SK-N-SH (cell line): ENCODE data around the gene CDK13. TPM values are rescaled to one million over a fixed set of nuclear protein-coding genes. Genes with fewer than 3 reads are reported as not detected.

ENCODE experiments used
- CTCF ChIA-PET: fragments of 300-600, 350-600 bp; formaldehyde crosslinking; extraction: SDS; loops from one replicate; lab custom pipeline; 2021; lab: Yijun Ruan, JAX
- POLR2A ChIA-PET: fragments of 350-600 bp; sonication (Branson Sonifier 250); formaldehyde crosslinking; extraction: SDS; loops from one replicate; lab custom pipeline; 2020; ENCODE audit warnings: antibody characterized with exemption, inconsistent platforms; lab: Yijun Ruan, JAX
- DNase-seq: peaks from one replicate; pipeline ENCODE4 v3.0.0; 2012
- H2AFZ ChIP-seq: fragments of 200-600 bp; sonication (generic); 2 replicates; pipeline ENCODE4 v1.8.1; 2016; ENCODE audit warnings: antibody characterized with exemption, mild to moderate bottlenecking, low read depth
- H3F3A ChIP-seq: fragments of 200-600 bp; sonication (generic); replicated peaks from 2 replicates; pipeline ENCODE3; 2016; ENCODE audit warnings: antibody characterized with exemption, mild to moderate bottlenecking; ENCODE audit not compliant: insufficient read depth
- H3K27ac ChIP-seq, 2 experiments: fragments of 200-500 bp in 1 of 2; fragments of 200-600 bp in 1 of 2; sonication (Bioruptor generic) in 1 of 2; sonication (generic), shearing (Covaris generic) in 1 of 2; 2 replicates each; pipeline versions ENCODE4 v1.5.1 to v1.6.1; 2014 to 2016; ENCODE audit warnings: low read depth in 2 of 2, inconsistent platforms in 1 of 2, low read length in 1 of 2, mild to moderate bottlenecking in 1 of 2, mixed read lengths in 1 of 2
- H3K27me3 ChIP-seq: fragments of 200-600 bp; sonication (generic), shearing (Covaris generic); 2 replicates; pipeline ENCODE4 v1.6.1; 2016; ENCODE audit warnings: mixed run types; ENCODE audit not compliant: insufficient read depth
- H3K36me3 ChIP-seq, 2 experiments: fragments of 200-500 bp in 1 of 2; fragments of 200-600 bp in 1 of 2; sonication (Bioruptor generic) in 1 of 2; sonication (generic) in 1 of 2; replicated peaks in 1 of 2; 2 replicates each; pipeline versions ENCODE3 to v1.5.1; 2014 to 2016; ENCODE audit warnings: low read length in 1 of 2, mild to moderate bottlenecking in 1 of 2; ENCODE audit not compliant: insufficient read depth in 2 of 2, control insufficient read depth in 1 of 2
- H3K4me1 ChIP-seq, 2 experiments: fragments of 200-500 bp in 1 of 2; fragments of 200-600 bp in 1 of 2; sonication (Bioruptor generic) in 1 of 2; sonication (generic), shearing (Covaris generic) in 1 of 2; 2 replicates each; pipeline versions ENCODE4 v1.5.1 to v1.6.1; 2014 to 2016; ENCODE audit warnings: low read depth in 1 of 2, low read length in 1 of 2, mixed run types in 1 of 2; ENCODE audit not compliant: insufficient read depth in 2 of 2, control insufficient read depth in 1 of 2
- H3K4me2 ChIP-seq: fragments of 200-600 bp; sonication (generic), shearing (Covaris generic); 2 replicates; pipeline ENCODE4 v1.6.1; 2017; ENCODE audit warnings: mixed run types
- H3K4me3 ChIP-seq, 2 experiments: fragments of 200-500 bp in 1 of 2; fragments of 200-600 bp in 1 of 2; sonication (Bioruptor generic) in 1 of 2; sonication (generic), shearing (Covaris generic) in 1 of 2; 2 replicates each; pipeline versions ENCODE4 v1.5.1 to v1.8.1; 2014 to 2016; ENCODE audit warnings: low read depth in 2 of 2, inconsistent platforms in 1 of 2, low read length in 1 of 2, mild to moderate bottlenecking in 1 of 2, mixed read lengths in 1 of 2, moderate library complexity in 1 of 2
- H3K79me2 ChIP-seq: fragments of 200-600 bp; sonication (generic); 2 replicates; pipeline ENCODE4 v1.8.1; 2017; ENCODE audit warnings: mild to moderate bottlenecking; ENCODE audit not compliant: insufficient read depth
- H3K9ac ChIP-seq: fragments of 200-600 bp; sonication (generic); 2 replicates; pipeline ENCODE4 v1.6.1; 2017; ENCODE audit warnings: mixed run types
- H3K9me2 ChIP-seq: fragments of 200-600 bp; sonication (generic); 2 replicates; pipeline ENCODE4 v1.6.1; 2017; ENCODE audit warnings: mixed run types
- H3K9me3 ChIP-seq: fragments of 200-600 bp; sonication (generic); 2 replicates; pipeline ENCODE4 v1.6.1; 2017; ENCODE audit warnings: mixed run types, mild to moderate bottlenecking, moderate library complexity
- H4K20me1 ChIP-seq: fragments of 200-600 bp; sonication (generic); 2 replicates; pipeline ENCODE4 v1.6.1; 2017; ENCODE audit warnings: mild to moderate bottlenecking, mixed run types; ENCODE audit not compliant: insufficient read depth
- ELF1 ChIP-seq: IDR thresholded peaks from 2 replicates; pipeline ENCODE4 v1.4.0; 2012
- FOXJ3 ChIP-seq: sonication (generic); formaldehyde crosslinking; IDR thresholded peaks from 2 replicates; pipeline ENCODE4 v1.5.1; 2020; ENCODE audit warnings: mild to moderate bottlenecking, missing genetic modification reagents
- GABPA ChIP-seq: IDR thresholded peaks from 2 replicates; pipeline ENCODE4 v1.4.0; 2012; ENCODE audit warnings: low read depth, mild to moderate bottlenecking
- GATA2 ChIP-seq: sonication (generic); formaldehyde crosslinking; IDR thresholded peaks from 2 replicates; pipeline ENCODE4 v1.5.0; 2020; ENCODE audit warnings: mild to moderate bottlenecking, missing genetic modification reagents
- JUND ChIP-seq: IDR thresholded peaks from 2 replicates; pipeline ENCODE4 v1.4.0; 2012
- MXI1 ChIP-seq: IDR thresholded peaks from 2 replicates; pipeline ENCODE4 v1.6.1; 2012; ENCODE audit warnings: mild to moderate bottlenecking, low read depth, low read length, improper control_type of control experiment
- NFIC ChIP-seq: IDR thresholded peaks from 2 replicates; pipeline ENCODE4 v1.4.0; 2012; ENCODE audit warnings: borderline replicate concordance
- NRF1 ChIP-seq: IDR thresholded peaks from 2 replicates; pipeline ENCODE4 v1.6.1; 2012; ENCODE audit warnings: low read depth, mild to moderate bottlenecking, low read length
- RXRA ChIP-seq: IDR thresholded peaks from 2 replicates; pipeline ENCODE4 v1.4.0; 2012; ENCODE audit warnings: low read depth, mild to moderate bottlenecking, borderline replicate concordance
- TAF1 ChIP-seq: IDR thresholded peaks from 2 replicates; pipeline ENCODE4 v1.6.1; 2012; ENCODE audit warnings: low read depth, mild to moderate bottlenecking, low read length, moderate library complexity, borderline replicate concordance
- TCF12 ChIP-seq: IDR thresholded peaks from 2 replicates; pipeline ENCODE4 v1.4.0; 2012
- TEAD4 ChIP-seq: IDR thresholded peaks from 2 replicates; pipeline ENCODE4 v1.4.0; 2012; ENCODE audit warnings: mild to moderate bottlenecking, borderline replicate concordance; ENCODE audit not compliant: insufficient read depth
- YY1 ChIP-seq: IDR thresholded peaks from 2 replicates; pipeline ENCODE4 v1.4.0; 2012; ENCODE audit warnings: low read depth, mild to moderate bottlenecking
- WGBS: methylation state at CpG from one replicate; pipeline ENCODE4 v1.1.6; 2017; ENCODE audit warnings: low lambda C conversion rate; 5-methylcytosine and 5-hydroxymethylcytosine counted together
- polyA plus RNA-seq, 3 experiments: library from polyadenylated mRNA; depleted of rRNA; stranded (reverse); fragments of >200 nt; gene quantifications; 2 replicates each; pipeline ENCODE4 v1.2.3, GENCODE V29; 2012
- TF ChIP-seq, protein P1 (sequence below): fragments of 150-350 bp; IDR thresholded peaks from 2 replicates; pipeline ENCODE4 v1.6.1; 2016; ENCODE audit warnings: mild to moderate bottlenecking, low read depth, low read length
- TF ChIP-seq, protein P2 (sequence below): IDR thresholded peaks from 2 replicates; pipeline ENCODE4 v1.4.0; 2012; ENCODE audit warnings: low read depth, borderline replicate concordance
- TF ChIP-seq, protein P3 (sequence below): fragments of 200-600 bp; sonication (generic); IDR thresholded peaks from 2 replicates; pipeline ENCODE4 v1.6.1; 2017; ENCODE audit warnings: antibody characterized with exemption, mild to moderate bottlenecking, moderate library complexity

Gene CDK13
- polyA plus RNA-seq, 1 of the 3 experiments (the other 2 are of a cell fraction), result 23.1 TPM

DNA sequence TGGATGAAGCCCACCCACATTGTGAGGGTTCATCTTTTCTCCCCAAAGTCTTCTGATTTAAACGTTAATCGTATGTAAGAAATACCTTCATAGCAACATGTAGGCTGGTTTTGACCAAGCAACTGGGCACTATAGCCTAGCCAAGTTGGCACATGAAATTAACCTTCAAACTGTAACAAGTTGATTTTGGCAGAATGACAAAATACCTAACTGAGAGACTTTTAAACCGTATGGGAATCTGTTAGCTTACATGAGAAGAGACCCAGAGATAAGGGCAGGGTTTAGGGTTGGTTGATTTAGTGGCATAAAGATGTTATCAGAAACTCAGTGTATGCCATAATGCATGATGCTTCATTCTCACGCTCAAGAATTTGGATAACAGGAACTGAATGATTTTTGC, 69.5 kb downstream of the CDK13 start:
- Histone ChIP-seq H3K27me3 (no peaks in the 10 kb centered on the region), H3F3A (peaks cover 8% of the 10 kb centered on the region), H3K4me3 (no peak overlapping the region), H3K27ac (no peak overlapping the region), H3K4me1 (peaks cover 5 to 8% of the 10 kb centered on the region in 2 experiments; a peak in 2 of 4 replicates), H3K9me3 (no peaks in the 10 kb centered on the region), H3K9ac (no peak overlapping the region), H3K79me2 (peaks cover 18% of the 10 kb centered on the region; the same call in 1 of the 2 replicates), H3K36me3 (peaks cover 21 to 41% of the 10 kb centered on the region in 2 experiments), H3K9me2 (no peaks in the 10 kb centered on the region), H2AFZ (no peak overlapping the region), H4K20me1 (peaks cover 7% of the 10 kb centered on the region), H3K4me2 (no peak overlapping the region)
- 89% methylated on average over 4 of the region's 4 CpGs for WGBS
- no peak for TF ChIP-seq TAF1
- TF ChIP-seq, protein P1, sequence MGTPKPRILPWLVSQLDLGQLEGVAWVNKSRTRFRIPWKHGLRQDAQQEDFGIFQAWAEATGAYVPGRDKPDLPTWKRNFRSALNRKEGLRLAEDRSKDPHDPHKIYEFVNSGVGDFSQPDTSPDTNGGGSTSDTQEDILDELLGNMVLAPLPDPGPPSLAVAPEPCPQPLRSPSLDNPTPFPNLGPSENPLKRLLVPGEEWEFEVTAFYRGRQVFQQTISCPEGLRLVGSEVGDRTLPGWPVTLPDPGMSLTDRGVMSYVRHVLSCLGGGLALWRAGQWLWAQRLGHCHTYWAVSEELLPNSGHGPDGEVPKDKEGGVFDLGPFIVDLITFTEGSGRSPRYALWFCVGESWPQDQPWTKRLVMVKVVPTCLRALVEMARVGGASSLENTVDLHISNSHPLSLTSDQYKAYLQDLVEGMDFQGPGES, result no peak
- no peak for DNase-seq
- ChIA-PET POLR2A (no interaction called here), CTCF (interaction anchor here (1.3 to 2.6 kb wide), 7 partner anchors 15 to 115 kb away, joined by 3 to 8 read pairs (median 5); partner anchors contain the start of genes CDK13, MPLKIP and SUGCT)

DNA sequence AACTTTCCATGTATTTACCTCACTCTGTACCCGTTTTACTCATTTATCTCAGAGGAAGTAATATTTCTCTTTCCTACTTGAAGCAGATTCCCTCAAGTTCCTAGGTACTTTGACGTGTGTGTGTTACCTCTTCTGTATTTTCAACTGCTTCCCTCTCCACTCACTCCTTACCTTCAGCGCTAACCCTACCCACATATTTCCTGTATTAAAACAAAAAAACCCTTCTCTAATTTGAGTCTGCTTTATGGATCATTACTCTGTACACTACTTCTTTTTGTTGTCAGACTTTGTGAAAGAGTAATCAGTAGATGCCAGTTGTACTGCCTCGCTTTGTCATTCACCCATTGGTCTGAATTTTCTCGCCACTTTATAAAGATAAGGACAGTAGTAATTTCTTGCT, 74.0 kb downstream of the CDK13 start:
- TF ChIP-seq TCF12 (no peak), JUND (no peak), RXRA (no peak), FOXJ3 (CRISPR knock-in tag) (no peak), GABPA (no peak)
- TF ChIP-seq, all 33 proteins: peak for 0
- ChIA-PET CTCF (interaction anchor here (1.5 kb wide), 1 partner anchor 28 kb away, joined by 3 read pairs; no protein-coding TSS in a partner anchor), POLR2A (no interaction called here)
- H3K9me3 ChIP-seq, result no peaks in the 10 kb centered on the region
- H3K4me3 ChIP-seq, result no peak overlapping the region
- H3K9me2 ChIP-seq, result no peaks in the 10 kb centered on the region
- H3K27me3 ChIP-seq, result no peaks in the 10 kb centered on the region
- no peak overlapping the region for H3K4me2 ChIP-seq
- no peaks in the 10 kb centered on the region for H3K4me1 ChIP-seq
- no peak for DNase-seq
- no peak overlapping the region for H3K9ac ChIP-seq
- no peaks in the 10 kb centered on the region for H4K20me1 ChIP-seq
- no peak overlapping the region for H2AFZ ChIP-seq
- H3K27ac ChIP-seq, result no peak overlapping the region
- peaks cover 21 to 41% of the 10 kb centered on the region in 2 experiments for H3K36me3 ChIP-seq
- no peaks in the 10 kb centered on the region for H3F3A ChIP-seq
- 98% methylated on average over 5 of the region's 5 CpGs for WGBS
- peaks cover 25% of the 10 kb centered on the region for H3K79me2 ChIP-seq

DNA sequence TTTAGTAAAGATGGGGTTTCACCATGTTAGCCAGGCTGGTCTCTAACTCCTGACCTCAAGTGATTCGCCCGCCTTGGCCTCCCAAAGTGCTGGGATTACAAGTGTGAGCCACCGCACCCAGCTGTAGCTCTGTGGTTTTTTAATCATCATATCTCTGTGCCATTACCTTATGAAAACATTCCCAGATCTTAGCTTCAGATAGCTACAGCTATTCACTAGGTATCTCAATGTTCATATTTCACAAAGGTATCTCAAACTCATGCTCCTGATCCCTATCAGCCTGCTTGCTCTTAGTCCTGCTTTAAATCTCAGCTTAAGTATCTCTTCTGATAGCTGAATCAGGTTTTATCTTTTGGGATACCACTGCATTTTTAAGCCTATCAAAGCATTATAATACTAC, 74.8 kb downstream of the CDK13 start:
- Histone ChIP-seq H3K27me3 (no peaks in the 10 kb centered on the region), H3K9me3 (no peaks in the 10 kb centered on the region), H2AFZ (no peak overlapping the region), H3K36me3 (peaks cover 16 to 37% of the 10 kb centered on the region in 2 experiments), H3K9me2 (no peaks in the 10 kb centered on the region), H3K9ac (no peak overlapping the region), H3K4me2 (no peak overlapping the region), H3F3A (no peaks in the 10 kb centered on the region), H3K4me1 (no peaks in the 10 kb centered on the region), H3K4me3 (no peak overlapping the region), H3K79me2 (peaks cover 25% of the 10 kb centered on the region), H4K20me1 (no peaks in the 10 kb centered on the region), H3K27ac (no peak overlapping the region)
- CTCF ChIA-PET, result interaction anchor here (1.5 kb wide), 1 partner anchor 27 kb away, joined by 3 read pairs; no protein-coding TSS in a partner anchor
- 92% methylated on average over 3 of the region's 3 CpGs for WGBS
- POLR2A ChIA-PET, result interaction anchor here (0.6 kb wide), 1 partner anchor 76 kb away, joined by 4 read pairs; no protein-coding TSS in a partner anchor
- no peak for DNase-seq
- TF ChIP-seq NFIC, result no peak
- no peak for TF ChIP-seq YY1
- TF ChIP-seq, protein P2, sequence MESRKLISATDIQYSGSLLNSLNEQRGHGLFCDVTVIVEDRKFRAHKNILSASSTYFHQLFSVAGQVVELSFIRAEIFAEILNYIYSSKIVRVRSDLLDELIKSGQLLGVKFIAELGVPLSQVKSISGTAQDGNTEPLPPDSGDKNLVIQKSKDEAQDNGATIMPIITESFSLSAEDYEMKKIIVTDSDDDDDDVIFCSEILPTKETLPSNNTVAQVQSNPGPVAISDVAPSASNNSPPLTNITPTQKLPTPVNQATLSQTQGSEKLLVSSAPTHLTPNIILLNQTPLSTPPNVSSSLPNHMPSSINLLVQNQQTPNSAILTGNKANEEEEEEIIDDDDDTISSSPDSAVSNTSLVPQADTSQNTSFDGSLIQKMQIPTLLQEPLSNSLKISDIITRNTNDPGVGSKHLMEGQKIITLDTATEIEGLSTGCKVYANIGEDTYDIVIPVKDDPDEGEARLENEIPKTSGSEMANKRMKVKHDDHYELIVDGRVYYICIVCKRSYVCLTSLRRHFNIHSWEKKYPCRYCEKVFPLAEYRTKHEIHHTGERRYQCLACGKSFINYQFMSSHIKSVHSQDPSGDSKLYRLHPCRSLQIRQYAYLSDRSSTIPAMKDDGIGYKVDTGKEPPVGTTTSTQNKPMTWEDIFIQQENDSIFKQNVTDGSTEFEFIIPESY, result no peak
- no peak for TF ChIP-seq TEAD4
- TF ChIP-seq, protein P1, result no peak
- no peak for TF ChIP-seq ELF1
- no peak for TF ChIP-seq NRF1
- TF ChIP-seq FOXJ3 (CRISPR knock-in tag), result no peak
- TF ChIP-seq GATA2 (CRISPR knock-in tag), result no peak
- TF ChIP-seq, protein P3, sequence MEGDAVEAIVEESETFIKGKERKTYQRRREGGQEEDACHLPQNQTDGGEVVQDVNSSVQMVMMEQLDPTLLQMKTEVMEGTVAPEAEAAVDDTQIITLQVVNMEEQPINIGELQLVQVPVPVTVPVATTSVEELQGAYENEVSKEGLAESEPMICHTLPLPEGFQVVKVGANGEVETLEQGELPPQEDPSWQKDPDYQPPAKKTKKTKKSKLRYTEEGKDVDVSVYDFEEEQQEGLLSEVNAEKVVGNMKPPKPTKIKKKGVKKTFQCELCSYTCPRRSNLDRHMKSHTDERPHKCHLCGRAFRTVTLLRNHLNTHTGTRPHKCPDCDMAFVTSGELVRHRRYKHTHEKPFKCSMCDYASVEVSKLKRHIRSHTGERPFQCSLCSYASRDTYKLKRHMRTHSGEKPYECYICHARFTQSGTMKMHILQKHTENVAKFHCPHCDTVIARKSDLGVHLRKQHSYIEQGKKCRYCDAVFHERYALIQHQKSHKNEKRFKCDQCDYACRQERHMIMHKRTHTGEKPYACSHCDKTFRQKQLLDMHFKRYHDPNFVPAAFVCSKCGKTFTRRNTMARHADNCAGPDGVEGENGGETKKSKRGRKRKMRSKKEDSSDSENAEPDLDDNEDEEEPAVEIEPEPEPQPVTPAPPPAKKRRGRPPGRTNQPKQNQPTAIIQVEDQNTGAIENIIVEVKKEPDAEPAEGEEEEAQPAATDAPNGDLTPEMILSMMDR, result no peak
- TF ChIP-seq MXI1, result no peak
